Left kidney (tissue), 2 donors: ENCODE results near the gene ACAP3. TPM values are rescaled to one million over a fixed set of nuclear protein-coding genes. Genes with fewer than 3 reads are reported as not detected.

Source experiments
- DNase-seq: peaks from one replicate; pipeline ENCODE4 v3.0.0-alpha.2; 2013
- polyA plus RNA-seq: library from polyadenylated mRNA; unstranded; fragments of 120-200 nt; gene quantifications from one replicate; pipeline ENCODE4 v1.2.1, GENCODE V29; 2013; ENCODE audit not compliant: insufficient read length

ACAP3 gene
- polyA plus RNA-seq, 1 donor = 25.2 TPM

GRCh38 chr1:1285611-1286311 is 22.0 kb downstream of the ACAP3 start:
- DNase-seq = no peak

- no peak for DNase-seq
Observed at GRCh38 chr1:1285102-1285571, 22.6 kb downstream of the ACAP3 start.

GRCh38 chr1:1284221-1285101 is 23.3 kb downstream of the ACAP3 start:
- no peak for DNase-seq

GRCh38 chr1:1283821-1284220 is 23.9 kb downstream of the ACAP3 start:
- DNase-seq = no peak

GRCh38 chr1:1282998-1283397 is 24.7 kb downstream of the ACAP3 start:
- no peak for DNase-seq

GRCh38 chr1:1281533-1282321 is 26.0 kb downstream of the ACAP3 start:
- DNase-seq = no peak

- no peak for DNase-seq
Observed at GRCh38 chr1:1280782-1281481, 26.8 kb downstream of the ACAP3 start.

- no peak for DNase-seq
Observed at GRCh38 chr1:1279028-1279427, 28.7 kb downstream of the ACAP3 start.

- DNase-seq = no peak
Observed at GRCh38 chr1:1278620-1279019, 29.1 kb downstream of the ACAP3 start.

- no peak for DNase-seq
Observed at GRCh38 chr1:1275836-1276235, 31.9 kb downstream of the ACAP3 start.

- no peak for DNase-seq
Observed at GRCh38 chr1:1274931-1275431, 32.7 kb downstream of the ACAP3 start.

GRCh38 chr1:1274299-1274930 is 33.3 kb downstream of the ACAP3 start:
- no peak for DNase-seq

- peak; percentile 84 for DNase-seq
Observed at GRCh38 chr1:1273512-1274298, 34.0 kb downstream of the ACAP3 start, which contains the start of gene UBE2J2. Gene UBE2J2, minus strand, starts transcription at chr1:1273854. Its CDS starts 5,862 bp downstream, at chr1:1267992.

GRCh38 chr1:1273209-1273511 is 34.6 kb downstream of the ACAP3 start:
- no peak for DNase-seq

- DNase-seq = no peak
Observed at GRCh38 chr1:1272341-1273208, 35.2 kb downstream of the ACAP3 start.

GRCh38 chr1:1270813-1271212 is 36.9 kb downstream of the ACAP3 start:
- no peak for DNase-seq

- no peak for DNase-seq
Observed at GRCh38 chr1:1268284-1268682, 39.4 kb downstream of the ACAP3 start.

GRCh38 chr1:1267488-1268283 is 40.0 kb downstream of the ACAP3 start:
- no peak for DNase-seq
